B cell (primary cell): ENCODE data around the gene UQCR11.

Experiments used
- CTCF ChIP-seq: fragments of 200-600 bp; IDR thresholded peaks from one replicate; pipeline ENCODE4 v1.8.0; 2022; ENCODE audit warnings: antibody characterized with exemption, mild to moderate bottlenecking
- EZH2 ChIP-seq: IDR thresholded peaks from 2 replicates; pipeline ENCODE4 v1.6.1; 2012; ENCODE audit warnings: borderline replicate concordance, low read depth, mild to moderate bottlenecking, moderate library complexity, low read length; ENCODE audit not compliant: insufficient read depth, poor library complexity, severe bottlenecking

GRCh38 chr19:1606138-1606651 is 933 bp upstream of the UQCR11 start:
- no peak for TF ChIP-seq CTCF
- TF ChIP-seq EZH2 = no peak
